ENCODE measurements around the gene NFIA.

DNA sequence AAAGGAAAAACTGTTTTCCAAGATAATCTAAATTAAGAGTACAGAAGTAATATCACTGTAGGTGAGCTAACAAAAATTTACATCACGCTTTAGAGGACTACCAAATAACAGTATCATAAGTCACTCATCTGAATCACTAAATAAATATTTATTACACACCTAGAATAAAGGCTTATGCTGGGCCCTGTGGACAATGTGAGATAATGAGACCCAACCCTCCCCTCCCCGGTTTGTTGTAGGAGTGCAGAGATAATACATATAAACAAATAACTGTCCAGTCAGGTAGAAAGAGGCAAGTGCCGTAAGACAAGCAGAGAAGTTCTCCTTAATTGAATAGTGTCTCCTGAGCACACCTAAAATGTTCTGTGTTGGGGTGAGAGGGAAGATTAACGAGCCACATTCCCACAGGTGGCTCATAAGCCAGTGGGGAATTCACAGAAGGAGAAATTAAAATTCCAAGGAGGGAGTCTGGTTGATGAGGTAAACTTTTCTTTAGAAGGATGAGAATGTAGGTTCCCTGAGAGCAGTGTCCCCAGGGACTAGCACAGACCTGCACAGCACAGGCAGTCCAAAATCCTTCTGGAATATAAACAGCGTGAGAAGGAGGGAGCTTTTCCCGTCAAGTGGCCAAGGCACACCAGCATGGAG lies 241.4 kb downstream of the NFIA start:
- TF ChIP-seq POLR2A (IDR thresholded peaks at IDR 0.05; ENCODE audit: low read depth) (no peak), EP300 (IDR thresholded peaks at IDR 0.05) (no peak)
- TF ChIP-seq, protein P1, sequence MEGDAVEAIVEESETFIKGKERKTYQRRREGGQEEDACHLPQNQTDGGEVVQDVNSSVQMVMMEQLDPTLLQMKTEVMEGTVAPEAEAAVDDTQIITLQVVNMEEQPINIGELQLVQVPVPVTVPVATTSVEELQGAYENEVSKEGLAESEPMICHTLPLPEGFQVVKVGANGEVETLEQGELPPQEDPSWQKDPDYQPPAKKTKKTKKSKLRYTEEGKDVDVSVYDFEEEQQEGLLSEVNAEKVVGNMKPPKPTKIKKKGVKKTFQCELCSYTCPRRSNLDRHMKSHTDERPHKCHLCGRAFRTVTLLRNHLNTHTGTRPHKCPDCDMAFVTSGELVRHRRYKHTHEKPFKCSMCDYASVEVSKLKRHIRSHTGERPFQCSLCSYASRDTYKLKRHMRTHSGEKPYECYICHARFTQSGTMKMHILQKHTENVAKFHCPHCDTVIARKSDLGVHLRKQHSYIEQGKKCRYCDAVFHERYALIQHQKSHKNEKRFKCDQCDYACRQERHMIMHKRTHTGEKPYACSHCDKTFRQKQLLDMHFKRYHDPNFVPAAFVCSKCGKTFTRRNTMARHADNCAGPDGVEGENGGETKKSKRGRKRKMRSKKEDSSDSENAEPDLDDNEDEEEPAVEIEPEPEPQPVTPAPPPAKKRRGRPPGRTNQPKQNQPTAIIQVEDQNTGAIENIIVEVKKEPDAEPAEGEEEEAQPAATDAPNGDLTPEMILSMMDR (IDR thresholded peaks at IDR 0.05): no peak

Data from esophagus muscularis mucosa (tissue), 4 donors.